Mammary epithelial cell (primary cell): ENCODE measurements around the gene ANKRD33B.

Experiments
- CTCF ChIP-seq, 2 donors: IDR thresholded peaks in 1 of 2; conservative IDR thresholded peaks in 1 of 2; 2 replicates each; pipeline ENCODE4 v1.5.1; 2011 to 2012; ENCODE audit warnings: inconsistent platforms in 2 of 2, low read length in 2 of 2, mild to moderate bottlenecking in 2 of 2, control low read depth in 1 of 2, low read depth in 1 of 2; ENCODE audit not compliant: insufficient read depth in 1 of 2; ENCODE audit errors: extremely low read depth in 1 of 2
- EZH2 ChIP-seq: IDR thresholded peaks from 2 replicates; pipeline ENCODE4 v1.6.1; 2012; ENCODE audit warnings: low read length, inconsistent platforms, borderline replicate concordance

GRCh38 chr5:10629682-10630081, 65.8 kb downstream of the ANKRD33B start:
- no peak for TF ChIP-seq CTCF (conservative IDR thresholded peaks at IDR 0.05 in 1 of 2, IDR thresholded peaks at IDR 0.05 in 1 of 2; ENCODE audit: extremely low read depth in 1 of 2, insufficient read depth in 1 of 2, low read depth in 1 of 2, low read length in 2 of 2)
- no peak for TF ChIP-seq EZH2
